Medulla oblongata (tissue), 1 donor: ENCODE data around the gene GULP1.
A peak's percentile ranks its signal among the peaks of the same experiment; 100 is the strongest.

Experiments
- DNase-seq: peaks from one replicate; pipeline ENCODE4 v3.0.0-alpha.2; 2015; ENCODE audit errors: extremely low spot score

Gene GULP1

DNA sequence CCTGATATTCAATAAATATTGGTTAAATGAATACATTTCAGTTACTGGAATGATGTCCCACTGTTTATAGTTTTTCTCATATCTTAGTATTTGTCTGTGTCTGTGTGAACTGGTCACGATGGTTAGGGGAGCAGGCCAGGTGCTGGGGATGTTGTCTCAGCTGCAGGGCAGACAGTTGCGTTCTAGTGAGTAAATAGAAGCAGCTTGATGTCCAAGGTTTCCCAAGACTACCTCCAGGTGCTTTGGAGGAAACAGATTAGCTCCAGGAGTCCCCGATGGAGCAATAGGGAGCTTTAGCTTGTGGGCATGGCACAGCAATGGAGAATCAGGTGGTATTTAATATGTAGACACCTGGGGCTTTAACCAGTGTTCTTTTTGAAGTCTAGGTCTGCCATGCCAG lies 75.5 kb downstream of the GULP1 start:
- no peak for DNase-seq

DNA sequence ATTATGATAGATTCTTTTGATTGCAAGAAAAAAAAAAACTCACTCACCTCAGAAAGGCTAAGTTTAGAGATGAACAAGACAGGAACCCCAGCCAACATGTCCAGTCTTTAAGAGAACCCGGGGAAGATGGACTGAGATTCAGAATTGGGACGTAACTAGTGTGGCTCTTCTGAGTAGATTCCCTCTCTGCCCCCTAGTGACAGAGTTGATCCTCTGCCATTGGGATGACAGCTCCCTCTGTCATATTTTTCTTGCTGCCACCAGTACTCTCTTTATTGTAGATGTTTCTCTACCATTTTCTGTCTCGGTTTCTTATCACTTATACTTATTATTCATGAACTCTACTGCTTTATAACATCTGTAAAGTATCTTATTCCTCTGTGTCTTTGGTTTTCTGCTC lies 77.7 kb downstream of the GULP1 start:
- DNase-seq = peak; percentile 76

- DNase-seq = no peak
These were observed 86.8 kb downstream of the GULP1 start for GRCh38 chr2:188378371-188378950.

DNA sequence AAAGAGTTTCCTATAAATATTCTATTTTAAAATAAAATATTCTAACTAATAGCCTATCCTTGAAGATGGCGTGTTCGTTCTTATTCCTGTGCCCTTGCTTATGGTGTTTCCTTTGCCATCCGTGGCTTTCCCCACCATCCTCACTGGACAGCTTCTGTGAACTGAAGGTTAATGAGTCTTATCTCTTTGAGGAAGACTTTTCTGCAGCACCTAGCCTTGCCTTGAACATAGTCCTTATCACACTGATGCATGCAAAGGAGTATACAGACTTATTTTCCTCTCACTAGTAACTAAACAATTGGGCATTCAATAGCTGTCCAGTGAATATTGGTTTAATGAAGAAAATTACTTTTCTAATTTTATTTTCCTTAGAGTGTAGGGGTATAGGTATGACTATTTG lies 88.1 kb downstream of the GULP1 start:
- DNase-seq = no peak

DNA sequence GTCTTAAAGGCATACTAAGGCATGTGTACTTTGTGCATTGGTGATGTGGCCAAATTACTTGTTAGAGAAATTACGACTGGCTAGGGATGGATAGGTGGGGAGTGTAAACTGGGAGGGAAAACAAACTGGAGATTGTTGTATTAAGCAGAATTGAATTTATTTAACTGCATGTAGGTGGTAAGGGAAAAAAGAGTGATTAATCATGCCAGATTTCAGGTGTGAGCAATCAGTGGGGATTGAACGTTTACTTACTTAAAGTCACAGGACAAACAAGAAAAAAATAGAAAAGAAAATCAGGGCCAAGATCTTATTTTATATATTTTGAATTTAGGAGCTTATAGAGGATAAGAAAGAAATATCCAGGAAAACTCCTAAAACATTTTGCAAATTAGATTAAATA lies 88.6 kb downstream of the GULP1 start:
- DNase-seq = no peak

GRCh38 chr2:188381614-188382013 lies 89.9 kb downstream of the GULP1 start:
- DNase-seq = no peak

DNA sequence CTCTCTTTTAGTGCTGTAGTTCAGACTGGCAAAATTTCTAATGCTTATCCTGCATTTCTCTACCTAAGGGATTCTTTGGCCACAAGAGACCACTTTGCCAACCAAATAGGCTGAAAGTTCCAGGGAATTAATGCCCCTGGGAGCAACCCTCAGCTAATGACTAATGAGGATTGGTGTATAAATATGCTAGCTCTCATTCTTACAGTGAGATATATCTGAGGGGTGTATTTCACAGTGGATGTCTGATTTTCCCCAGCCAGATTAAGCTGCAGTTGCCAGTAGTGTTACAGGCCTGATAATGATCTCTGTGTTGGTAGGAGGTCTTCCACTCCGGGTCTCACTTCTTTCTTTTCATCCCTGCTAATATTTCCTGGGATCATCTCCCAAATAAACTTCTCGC lies 90.4 kb downstream of the GULP1 start:
- no peak for DNase-seq

GRCh38 chr2:188383158-188383557 lies 91.5 kb downstream of the GULP1 start:
- no peak for DNase-seq

DNA sequence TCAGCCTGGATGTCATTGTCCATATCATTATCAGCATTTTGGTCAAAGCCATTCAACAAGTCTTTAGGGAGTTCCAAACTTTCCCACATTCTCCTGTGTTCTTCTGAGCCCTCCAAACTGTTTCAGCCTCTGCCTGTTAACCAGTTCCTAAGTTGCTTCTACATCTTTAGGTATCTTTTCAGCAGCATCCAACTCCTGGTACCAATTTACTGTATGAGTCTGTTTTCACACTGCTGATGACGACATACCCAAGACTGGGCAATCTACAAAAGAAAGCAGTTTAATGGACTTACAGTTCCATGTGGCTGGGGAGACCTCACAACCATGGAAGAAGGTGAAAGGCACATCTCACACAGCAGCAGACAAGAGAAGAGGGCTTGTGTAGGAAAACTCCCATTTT lies 94.2 kb downstream of the GULP1 start:
- DNase-seq = no peak

- DNase-seq = no peak
These were observed 97.2 kb downstream of the GULP1 start for GRCh38 chr2:188388831-188389230.

DNA sequence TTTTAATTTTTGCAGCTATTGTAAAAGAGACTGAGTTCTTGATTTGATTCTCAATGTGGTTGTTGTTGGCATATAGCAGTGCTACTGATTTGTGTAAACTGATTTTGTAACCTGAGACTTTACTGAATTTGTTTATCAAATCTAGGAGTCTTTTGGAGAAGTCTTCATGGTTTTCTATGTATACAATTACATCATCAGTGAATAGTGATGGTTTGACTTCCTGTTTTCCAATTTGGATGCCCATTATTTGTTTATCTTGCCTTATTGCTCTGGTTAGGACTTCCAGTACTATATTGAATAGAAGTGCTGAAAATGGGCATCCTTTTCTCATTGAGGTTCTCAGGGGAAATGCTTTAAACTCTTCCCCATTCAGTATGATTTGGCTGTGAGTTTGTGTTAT lies 99.7 kb downstream of the GULP1 start:
- DNase-seq = no peak

DNA sequence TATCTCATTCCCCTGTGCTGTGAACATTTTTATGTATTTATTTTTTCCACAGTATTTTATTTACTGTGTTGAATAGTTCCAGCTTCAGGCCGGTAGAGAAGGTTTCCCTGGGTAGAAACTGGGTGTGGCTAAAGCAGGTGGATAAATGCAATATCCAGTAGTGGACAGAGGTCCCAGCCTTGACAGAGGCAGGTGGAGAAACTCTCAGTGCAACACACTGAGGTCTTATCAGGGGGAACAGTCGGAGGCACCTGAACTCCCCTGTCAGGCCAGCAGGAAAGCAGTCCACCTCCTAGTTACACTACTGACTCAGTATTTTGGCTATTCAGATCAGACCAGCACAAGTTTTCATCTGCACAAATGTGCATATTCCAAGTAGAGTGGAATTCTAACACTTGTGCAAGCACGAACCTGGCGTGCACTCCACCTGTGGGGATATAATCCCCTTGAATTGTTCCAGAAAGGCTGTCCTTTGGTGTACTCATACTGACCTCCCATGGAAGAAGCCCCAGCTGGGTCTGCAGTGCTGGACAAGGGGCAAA lies 103.3 kb downstream of the GULP1 start:
- DNase-seq = no peak

DNA sequence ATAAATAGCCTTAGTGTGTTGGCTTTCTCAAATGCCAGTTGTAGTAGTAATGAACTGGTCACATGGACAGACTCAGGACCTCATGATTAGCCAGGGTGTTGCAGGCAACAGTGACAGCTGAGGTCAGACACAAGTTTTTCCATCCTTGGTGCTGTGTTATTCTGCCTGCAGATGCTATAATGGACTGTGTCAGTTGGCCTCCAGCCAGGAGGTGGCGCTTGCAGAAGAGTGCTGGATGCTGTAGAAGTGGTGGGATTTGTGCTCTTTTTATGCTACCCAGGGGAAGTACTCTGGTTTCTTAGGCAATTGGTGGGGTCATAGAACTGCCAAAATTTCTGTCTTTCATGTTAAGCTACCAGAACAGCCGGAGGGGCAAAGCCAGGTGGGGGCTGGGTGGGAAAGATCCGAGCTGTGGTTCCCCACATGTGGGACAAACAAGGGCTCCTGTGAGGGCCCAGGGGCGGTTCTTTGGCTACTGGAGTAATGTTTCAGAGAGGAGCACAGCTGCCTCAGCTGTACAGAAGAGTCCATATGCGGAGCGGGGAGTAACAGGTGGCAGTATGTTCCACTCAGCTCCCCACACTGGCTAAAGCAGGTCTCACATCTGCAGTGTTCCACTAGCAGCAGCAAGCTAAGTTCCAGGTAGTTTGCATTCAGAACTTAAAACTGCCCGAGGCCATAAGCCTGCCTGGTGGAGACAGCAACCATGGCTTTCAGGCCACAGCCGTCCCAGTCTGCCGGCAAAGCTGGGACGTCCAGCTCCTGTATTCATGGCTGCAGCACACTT lies 104.4 kb downstream of the GULP1 start:
- no peak for DNase-seq

DNA sequence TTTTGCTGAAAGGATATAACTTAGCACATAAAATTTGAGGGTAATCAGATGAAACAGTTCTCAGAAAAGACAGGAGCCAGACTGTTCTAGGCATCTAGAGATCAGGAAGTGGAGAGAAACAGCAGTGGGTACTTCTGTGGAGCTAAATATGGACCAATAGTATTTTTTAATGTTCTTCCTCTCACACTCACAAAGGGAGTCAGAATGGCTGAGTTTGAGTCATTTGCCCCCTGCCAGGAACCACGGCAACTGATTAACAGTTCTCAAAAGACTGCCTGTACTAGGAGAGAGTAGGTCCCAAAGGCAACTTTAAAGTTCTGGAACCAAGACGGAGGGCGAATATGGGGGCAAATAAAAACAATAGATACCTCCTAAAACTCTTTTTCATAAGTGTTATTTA lies 107.5 kb downstream of the GULP1 start:
- DNase-seq = no peak

DNA sequence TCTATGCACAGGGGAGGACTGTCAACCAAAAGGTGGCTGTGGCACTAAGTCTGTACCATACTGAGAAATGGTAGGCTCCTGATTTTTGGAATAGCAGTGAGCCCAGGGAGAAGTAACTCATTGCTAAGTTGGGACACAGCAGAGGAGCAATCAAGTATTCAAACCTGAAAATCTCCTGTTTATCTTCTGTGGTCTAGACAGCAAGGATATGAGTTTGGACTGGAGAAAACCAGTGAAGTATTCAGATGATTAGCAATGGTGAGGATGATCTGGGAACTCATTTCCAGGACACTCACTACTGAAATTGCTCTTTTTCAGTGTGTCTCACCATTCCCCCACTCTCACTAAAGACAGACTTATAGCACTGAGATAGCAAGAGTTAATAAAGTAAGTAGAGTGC lies 112.0 kb downstream of the GULP1 start:
- no peak for DNase-seq

GRCh38 chr2:188404341-188405004 lies 112.8 kb downstream of the GULP1 start:
- no peak for DNase-seq

- DNase-seq = no peak
These were observed 114.7 kb downstream of the GULP1 start for GRCh38 chr2:188406414-188406813.

- DNase-seq = no peak
These were observed 119.0 kb downstream of the GULP1 start for GRCh38 chr2:188410504-188411235.

- no peak for DNase-seq
These were observed 120.5 kb downstream of the GULP1 start for GRCh38 chr2:188412190-188412589.

- no peak for DNase-seq
These were observed 122.7 kb downstream of the GULP1 start for GRCh38 chr2:188414411-188414810.

GRCh38 chr2:188414869-188415753 lies 123.4 kb downstream of the GULP1 start:
- DNase-seq = no peak
